ENCODE results near the gene ADAM12. TPM values are rescaled to one million over a fixed set of nuclear protein-coding genes. Genes with fewer than 3 reads are reported as not detected.

The ADAM12 gene
- total RNA-seq, 1 donor from 2014 or later = not detected

GRCh38 chr10:126090911-126091728 is 297.2 kb downstream of the ADAM12 start:
- ATAC-seq = no peak
- DNase-seq (ENCODE audit: low spot score) = no peak

- no peak for DNase-seq (ENCODE audit: low spot score)
- no peak for ATAC-seq
These were observed 297.8 kb downstream of the ADAM12 start for GRCh38 chr10:126090443-126090842.

GRCh38 chr10:126087796-126088505 is 300.3 kb downstream of the ADAM12 start:
- ATAC-seq = peak; percentile 37
- DNase-seq (ENCODE audit: low spot score) = no peak

GRCh38 chr10:126087153-126087680 is 301.1 kb downstream of the ADAM12 start:
- DNase-seq (ENCODE audit: low spot score) (no peak), ATAC-seq (no peak)

GRCh38 chr10:126085806-126086205 is 302.5 kb downstream of the ADAM12 start:
- DNase-seq (ENCODE audit: low spot score) (no peak), ATAC-seq (no peak)

GRCh38 chr10:126084369-126084768 is 303.9 kb downstream of the ADAM12 start:
- ATAC-seq (no peak), DNase-seq (ENCODE audit: low spot score) (no peak)

- ATAC-seq = no peak
- no peak for DNase-seq (ENCODE audit: low spot score)
These were observed 305.3 kb downstream of the ADAM12 start for GRCh38 chr10:126083009-126083408.

GRCh38 chr10:126081841-126082466 is 306.3 kb downstream of the ADAM12 start:
- ATAC-seq (no peak), DNase-seq (ENCODE audit: low spot score) (no peak)

- peak; percentile 47 for ATAC-seq
These were observed 307.3 kb downstream of the ADAM12 start for GRCh38 chr10:126080879-126081411.

GRCh38 chr10:126080291-126080825 is 307.9 kb downstream of the ADAM12 start:
- DNase-seq (ENCODE audit: low spot score) (no peak), ATAC-seq (no peak)

More at GRCh38 chr10:126080879-126081411, 307.3 kb downstream of the ADAM12 start:
- DNase-seq (ENCODE audit: low spot score) = no peak

GRCh38 chr10:126075009-126075408 is 313.3 kb downstream of the ADAM12 start:
- ATAC-seq (no peak), DNase-seq (ENCODE audit: low spot score) (no peak)

- DNase-seq (ENCODE audit: low spot score) = no peak
- ATAC-seq = no peak
These were observed 314.0 kb downstream of the ADAM12 start for GRCh38 chr10:126074291-126074690.

- DNase-seq (ENCODE audit: low spot score) (no peak), ATAC-seq (no peak)
These were observed 314.7 kb downstream of the ADAM12 start for GRCh38 chr10:126073606-126074005.

GRCh38 chr10:126072622-126073021 is 315.7 kb downstream of the ADAM12 start:
- DNase-seq (ENCODE audit: low spot score) (no peak), ATAC-seq (no peak)

- ATAC-seq (no peak), DNase-seq (ENCODE audit: low spot score) (no peak)
These were observed 317.6 kb downstream of the ADAM12 start for GRCh38 chr10:126070476-126071215.

GRCh38 chr10:126068322-126068721 is 320.0 kb downstream of the ADAM12 start:
- DNase-seq (ENCODE audit: low spot score) = no peak
- no peak for ATAC-seq

- ATAC-seq = no peak
- no peak for DNase-seq (ENCODE audit: low spot score)
These were observed 321.8 kb downstream of the ADAM12 start for GRCh38 chr10:126066456-126066855.

GRCh38 chr10:126065751-126066377 is 322.4 kb downstream of the ADAM12 start:
- no peak for ATAC-seq
- no peak for DNase-seq (ENCODE audit: low spot score)

GRCh38 chr10:126064512-126064911 is 323.8 kb downstream of the ADAM12 start:
- no peak for DNase-seq (ENCODE audit: low spot score)

GRCh38 chr10:126063353-126063791 is 324.9 kb downstream of the ADAM12 start:
- DNase-seq (ENCODE audit: low spot score) = no peak

More at GRCh38 chr10:126064512-126064911, 323.8 kb downstream of the ADAM12 start:
- ATAC-seq = no peak

More at GRCh38 chr10:126063353-126063791, 324.9 kb downstream of the ADAM12 start:
- ATAC-seq = no peak
